K562 (cell line): ENCODE data around the gene C4BPB. TPM values are rescaled to one million over a fixed set of nuclear protein-coding genes. Genes with fewer than 3 reads are reported as not detected.

Source experiments
- CLOCK ChIP-seq: fragments of 250-450 bp; sonication (Bioruptor Pico); IDR thresholded peaks from 2 replicates; pipeline ENCODE4 v1.4.0; 2020; ENCODE audit warnings: mild to moderate bottlenecking, moderate library complexity, borderline replicate concordance
- CTBP1 ChIP-seq: fragments of 450-650 bp; IDR thresholded peaks from 2 replicates; pipeline ENCODE4 v1.6.1; 2016; ENCODE audit warnings: borderline replicate concordance
- LEF1 ChIP-seq: fragments of 450-650 bp; IDR thresholded peaks from 2 replicates; pipeline ENCODE4 v1.6.1; 2016; ENCODE audit warnings: mild to moderate bottlenecking
- MAFF ChIP-seq: IDR thresholded peaks from 2 replicates; pipeline ENCODE4 v1.6.1; 2012; ENCODE audit warnings: low read length, improper control_type of control experiment
- MBD1 ChIP-seq: fragments of 250-450 bp; sonication (Bioruptor Pico); IDR thresholded peaks from 2 replicates; pipeline ENCODE4 v1.8.0; 2022; ENCODE audit warnings: inconsistent platforms
- MLLT1 ChIP-seq, 2 experiments: fragments of 450-650 bp; IDR thresholded peaks; 2 replicates each; pipeline ENCODE4 v1.6.1; 2016
- PRDM10 ChIP-seq: fragments of 450-650 bp; IDR thresholded peaks from 2 replicates; pipeline ENCODE4 v1.6.1; 2018; ENCODE audit not compliant: partially characterized antibody
- REST ChIP-seq, 2 experiments: fragments of 450-650 bp; formaldehyde crosslinking in 1 of 2; IDR thresholded peaks; 2 replicates each; pipeline versions ENCODE4 v1.4.0 to v1.6.1; 2014 to 2020; ENCODE audit warnings: mild to moderate bottlenecking in 2 of 2, borderline replicate concordance in 1 of 2, low read depth in 1 of 2
- ZNF24 ChIP-seq: fragments of 450-650 bp; IDR thresholded peaks from 2 replicates; pipeline ENCODE4 v1.6.1; 2016
- polyA plus RNA-seq, 8 experiments: library from polyadenylated mRNA; depleted of rRNA in 4 of 8; stranded (reverse) in 5 of 8; unstranded in 3 of 8; fragments of >200 nt; fragmentation: Nextera tagmentation in 2 of 8; fragmentation: Illumina TruSeq in 1 of 8; extraction: Ambion mirVana in 2 of 8; extraction: Trizol in 1 of 8; gene quantifications; 2 replicates each; pipeline versions ENCODE4 v1.2.1 to v1.2.3, GENCODE V29; 2011 to 2014; ENCODE audit warnings: inconsistent platforms in 1 of 8, missing spikeins in 1 of 8
- total RNA-seq, 7 experiments: library from RNA; depleted of rRNA in 6 of 7; stranded (reverse); fragments of >200 nt in 6 of 7; fragmentation: Illumina TruSeq in 2 of 7; extraction: Trizol in 2 of 7; gene quantifications; 2 replicates each; pipeline versions ENCODE4 v1.2.1 to v1.2.3, GENCODE V29; 2011 to 2021; ENCODE audit warnings: low replicate concordance in 1 of 7

Gene C4BPB
- total and polyA plus RNA-seq, 9 of the 15 experiments (the other 6 are each of a cell fraction or from before 2014, with no cell fraction given), result not detected

- TF ChIP-seq CLOCK (no peak), MAFF (peak; percentile 29; the same call in 1 of the 2 replicates), MLLT1 (IDR thresholded peaks at IDR 0.05) (peak; percentile 40 to 90; a peak in 3 of 4 replicates), REST (IDR thresholded peaks at IDR 0.05; ENCODE audit: borderline replicate concordance) (peak; percentile 95), REST (CRISPR knock-in tag; IDR thresholded peaks at IDR 0.05; ENCODE audit: low read depth) (no peak), PRDM10 (peak; percentile 49), MBD1 (0 out of 2 replicates have a peak, but pooled peaks have one; percentile 39), CTBP1 (peak; percentile 83), LEF1 (peak; percentile 65; the same call in 1 of the 2 replicates), ZNF24 (peak; percentile 37; the same call in 1 of the 2 replicates)
These were observed 3.9 kb upstream of the C4BPB start (continued) for GRCh38 chr1:207084701-207085180.
